ENCODE results near the gene CACNA1H.

The CACNA1H gene

DNA sequence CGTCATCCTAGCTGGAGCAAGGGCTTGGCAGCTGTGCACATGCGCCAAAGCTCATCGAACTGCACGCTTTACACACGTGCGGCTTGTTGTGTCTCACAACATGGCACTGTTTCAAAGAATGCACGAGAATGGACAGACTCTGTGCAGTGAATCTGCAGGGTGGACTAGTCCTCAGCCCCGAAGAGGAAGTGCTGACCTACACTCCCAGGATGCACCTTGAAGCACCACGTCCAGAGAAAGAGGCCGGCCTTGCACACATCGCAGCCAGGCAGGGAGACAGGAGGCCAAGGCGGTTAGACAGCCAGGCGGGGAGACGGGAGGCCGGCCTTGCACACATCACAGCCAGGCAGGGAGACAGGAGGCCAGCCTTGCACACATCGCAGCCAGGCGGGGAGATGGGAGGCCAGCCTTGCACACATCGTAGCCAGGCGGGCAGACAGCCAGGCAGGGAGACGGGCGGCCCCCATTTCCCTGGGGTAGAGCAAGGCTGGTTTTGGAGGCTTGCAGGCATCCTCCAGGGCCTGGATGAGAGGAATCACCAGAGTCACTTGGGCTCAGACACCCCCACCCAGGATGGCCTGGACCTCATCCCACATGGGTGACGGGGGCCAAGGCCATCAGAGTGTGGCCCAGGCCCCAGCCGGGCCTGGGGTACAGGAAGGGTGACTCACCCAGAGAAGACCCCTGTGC is 9.0 kb upstream of the CACNA1H start:
- DNase-seq = no peak

DNA sequence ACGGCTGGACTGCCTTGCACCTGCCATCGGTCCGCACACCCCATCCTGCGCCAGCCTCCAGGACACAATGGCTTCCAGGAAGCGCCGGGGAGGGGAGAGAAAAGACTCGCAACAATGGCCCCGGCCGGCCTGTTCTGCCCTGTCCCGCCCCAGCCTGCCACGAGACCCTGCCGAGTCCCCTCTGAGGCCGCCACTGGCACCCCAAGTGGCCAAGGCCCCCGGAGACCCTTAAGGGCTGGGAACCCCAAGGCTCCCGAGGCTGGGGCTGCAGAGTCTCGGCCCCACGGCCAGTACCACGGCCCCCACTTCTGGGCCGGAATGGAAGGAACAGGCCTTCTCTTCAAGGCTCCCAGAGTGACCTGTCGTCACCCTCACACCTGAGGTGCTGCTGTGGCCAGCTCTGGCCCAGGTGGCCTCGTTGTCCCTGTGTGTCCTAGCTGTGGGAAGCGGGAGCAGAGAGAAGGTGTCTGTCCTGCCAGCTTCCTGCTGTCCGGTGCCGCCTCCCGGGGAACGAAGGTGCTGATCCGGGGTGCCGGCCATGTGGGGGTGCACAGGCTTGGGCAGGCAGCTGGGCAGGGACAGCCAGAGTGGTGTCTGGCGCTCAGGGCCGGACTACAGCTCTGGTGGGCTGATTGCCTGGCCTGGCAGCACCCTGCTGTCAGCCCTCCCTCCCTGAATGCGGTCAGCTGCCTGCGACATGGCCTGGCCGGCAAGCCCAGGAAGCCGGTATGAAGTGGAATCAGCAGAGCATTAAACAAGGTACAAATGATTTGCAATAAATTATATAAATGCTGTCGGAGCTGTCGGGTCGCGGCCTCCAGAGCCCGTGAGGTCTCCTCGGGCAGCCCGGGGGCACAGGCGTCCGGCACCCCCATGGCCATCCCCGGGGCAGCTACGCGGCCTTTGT is 8.2 kb upstream of the CACNA1H start:
- no peak for DNase-seq

DNA sequence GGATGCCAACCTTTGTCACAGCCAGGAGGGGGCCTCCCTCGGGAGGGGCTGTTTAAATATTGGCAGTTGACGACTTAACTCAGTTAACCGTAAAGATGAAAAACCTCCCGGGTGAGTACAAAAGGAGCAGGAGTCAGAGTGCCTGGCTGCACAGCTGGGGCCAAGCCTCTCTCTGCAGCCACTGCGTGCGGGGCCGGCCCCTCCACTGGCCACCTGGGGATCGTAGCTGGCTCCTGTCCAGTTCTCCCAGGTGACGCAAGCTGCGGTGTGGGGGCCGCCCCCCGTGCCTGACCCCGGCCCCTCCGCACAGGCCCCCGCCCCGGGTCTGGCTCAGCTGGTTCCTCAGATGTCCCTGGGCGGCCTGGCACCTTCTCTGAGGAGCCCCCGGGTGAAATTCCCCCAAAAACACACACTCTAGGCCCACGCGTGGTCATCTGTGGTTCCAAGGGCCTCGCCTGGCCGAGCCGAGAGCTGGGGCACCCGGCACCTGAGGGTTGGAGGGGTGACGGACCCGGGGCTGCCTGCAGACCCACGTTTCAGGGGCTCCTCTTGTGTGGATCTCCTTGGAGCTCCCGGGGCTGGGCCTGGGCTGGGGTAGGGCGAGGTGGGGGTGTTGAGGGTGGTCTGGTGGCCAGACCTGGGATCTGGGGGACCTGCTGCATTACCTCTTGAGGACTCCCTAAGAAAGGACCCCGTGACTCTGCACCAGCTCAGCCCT is 7.4 kb upstream of the CACNA1H start:
- no peak for DNase-seq

DNA sequence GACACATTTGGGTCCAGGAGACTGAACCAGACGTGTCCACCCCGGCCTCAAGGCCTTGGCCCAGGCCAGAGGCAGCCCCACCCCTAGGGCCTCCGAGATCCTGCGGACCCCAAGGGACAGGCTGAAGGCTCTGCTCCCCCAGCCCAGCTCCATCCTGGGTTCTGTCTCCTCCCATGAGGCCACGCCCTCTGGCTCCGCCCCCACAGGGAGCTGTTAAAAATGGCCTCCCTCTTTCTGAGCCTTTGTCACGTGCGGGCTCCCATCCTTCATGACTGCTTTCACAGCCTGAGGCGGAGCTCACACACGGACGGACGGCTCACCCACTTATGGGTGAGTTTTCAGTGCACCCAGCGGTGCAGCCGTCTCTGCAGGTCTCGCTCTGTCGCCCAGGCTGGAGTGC is 6.5 kb upstream of the CACNA1H start:
- DNase-seq = no peak

DNA sequence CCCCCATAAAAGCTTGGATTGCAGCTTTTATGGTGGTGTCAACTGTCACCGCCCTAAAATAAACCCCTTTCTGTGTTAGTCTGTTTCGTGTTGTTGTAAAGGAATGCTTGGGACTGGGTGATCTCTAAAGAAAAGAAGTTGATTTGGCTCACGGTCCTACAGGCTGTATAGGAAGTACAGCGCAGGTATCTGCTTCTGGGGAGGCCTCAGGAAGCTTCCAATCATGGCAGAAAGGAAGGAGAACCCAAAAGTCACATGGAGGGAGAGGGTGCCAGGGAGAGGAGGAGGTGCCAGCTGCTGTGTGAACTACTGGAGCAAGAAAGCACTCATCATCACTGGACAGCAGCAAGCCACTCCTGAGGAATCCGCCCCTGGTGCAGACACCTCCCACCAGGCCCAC is 5.9 kb upstream of the CACNA1H start:
- no peak for DNase-seq

DNA sequence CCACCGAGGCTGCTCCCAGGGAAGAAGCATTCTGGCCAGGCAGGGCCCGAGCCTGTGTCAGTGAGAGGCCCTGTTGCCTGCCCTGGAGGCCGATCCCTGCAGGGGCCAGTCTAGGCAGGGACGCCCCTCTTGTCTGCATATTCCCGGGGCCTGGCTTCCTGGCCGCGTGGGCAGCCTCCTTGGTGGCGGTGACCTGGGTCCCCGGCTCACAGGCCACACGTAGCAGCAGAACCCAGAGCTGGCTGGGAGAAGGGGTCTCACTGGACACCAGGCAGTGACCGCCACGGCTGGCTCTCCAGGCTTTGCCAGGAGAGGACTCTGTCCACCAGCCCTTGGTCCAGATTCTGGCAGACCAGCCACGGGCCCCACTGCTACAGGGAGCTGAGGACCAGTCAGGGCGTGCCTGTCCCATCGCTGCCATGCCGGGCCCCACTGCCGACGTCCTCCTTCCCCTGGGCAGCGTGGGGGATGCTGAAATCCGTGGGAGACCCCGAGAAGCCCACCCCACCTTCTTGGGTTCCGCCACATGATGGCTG is 3.7 kb upstream of the CACNA1H start:
- no peak for DNase-seq

DNA sequence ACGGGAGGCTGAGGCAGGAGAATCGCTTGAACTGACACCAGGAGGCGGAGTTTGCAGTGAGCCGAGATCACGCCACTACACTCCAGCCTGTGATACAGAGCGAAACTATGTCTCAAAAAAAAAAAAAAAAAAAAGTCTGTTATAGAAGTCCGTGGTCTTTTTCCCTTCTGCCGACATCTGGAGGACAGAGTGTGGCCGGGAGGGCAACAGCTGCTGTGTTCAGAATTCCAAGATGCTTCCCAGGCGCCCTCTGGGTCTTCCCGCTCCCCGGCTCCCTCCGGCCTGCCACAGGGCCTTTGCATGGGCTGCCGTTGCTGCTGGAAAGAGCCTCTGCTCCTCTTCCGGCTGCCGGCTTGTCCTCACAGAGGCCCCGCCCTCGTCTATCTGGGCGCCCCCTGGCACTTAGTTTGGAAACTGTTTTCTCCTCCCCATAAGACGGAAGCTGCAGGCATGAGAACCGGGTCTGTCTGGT is 2.4 kb upstream of the CACNA1H start:
- no peak for DNase-seq

DNA sequence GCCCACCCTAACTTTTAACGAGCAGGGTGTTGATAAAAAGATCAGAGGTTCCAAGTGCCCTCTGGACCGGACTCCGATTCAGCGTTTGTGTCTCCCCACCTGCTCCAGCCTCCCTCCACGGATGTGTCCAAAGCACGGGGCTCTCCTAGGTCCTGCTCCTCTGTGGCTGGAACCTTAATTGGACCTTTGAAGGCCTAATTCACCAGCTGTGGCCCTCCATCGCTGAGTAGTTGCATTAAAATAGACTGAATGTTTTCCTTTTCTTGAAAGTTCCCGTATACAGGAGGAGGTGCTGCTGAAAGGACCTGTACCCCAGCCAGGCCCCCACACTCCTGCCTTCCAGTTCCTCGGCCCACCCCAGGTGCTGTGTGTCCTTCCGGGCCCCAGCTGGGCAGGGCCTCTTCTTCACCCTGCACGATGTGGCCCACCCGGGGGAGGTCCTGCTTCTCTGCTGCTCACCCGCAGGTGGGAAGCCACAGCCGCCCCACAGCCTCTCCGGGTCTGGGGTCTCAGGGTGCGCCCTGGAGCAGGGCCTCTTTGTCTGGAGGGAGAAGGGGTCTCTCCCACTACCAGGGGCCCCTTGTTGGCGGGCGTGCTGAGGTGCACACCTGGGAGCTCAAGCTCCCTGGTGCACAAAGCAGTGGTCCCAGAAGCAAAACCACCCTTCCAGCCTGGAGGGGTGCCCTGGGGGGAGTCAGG is 1.3 kb upstream of the CACNA1H start:
- DNase-seq = no peak

DNA sequence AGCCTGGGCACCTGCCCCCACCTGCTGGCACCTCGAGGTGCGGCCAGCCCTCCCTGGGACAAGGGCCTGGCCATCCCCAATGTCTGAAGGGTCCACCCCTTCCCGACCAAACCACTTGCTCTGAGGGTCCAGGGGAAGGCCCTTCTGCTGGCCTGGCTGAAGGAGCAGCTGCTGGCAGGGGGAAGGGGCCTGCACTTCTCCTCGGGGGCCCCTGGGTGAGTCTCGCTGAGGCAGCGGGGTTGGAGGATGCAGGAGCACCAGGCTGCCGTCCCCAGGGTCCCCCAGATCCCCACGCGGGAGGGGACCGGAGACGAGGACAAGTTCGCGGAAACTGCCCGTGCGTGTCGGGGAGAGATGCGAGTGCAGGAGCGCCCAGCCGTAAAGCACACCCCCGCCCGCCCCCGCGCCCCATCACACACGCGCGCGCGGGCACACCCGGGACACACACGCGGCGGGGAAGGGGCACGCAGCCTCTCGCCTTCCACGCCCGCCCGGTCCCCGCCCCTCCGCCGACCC is 725 bp upstream of the CACNA1H start:
- no peak for DNase-seq

DNA sequence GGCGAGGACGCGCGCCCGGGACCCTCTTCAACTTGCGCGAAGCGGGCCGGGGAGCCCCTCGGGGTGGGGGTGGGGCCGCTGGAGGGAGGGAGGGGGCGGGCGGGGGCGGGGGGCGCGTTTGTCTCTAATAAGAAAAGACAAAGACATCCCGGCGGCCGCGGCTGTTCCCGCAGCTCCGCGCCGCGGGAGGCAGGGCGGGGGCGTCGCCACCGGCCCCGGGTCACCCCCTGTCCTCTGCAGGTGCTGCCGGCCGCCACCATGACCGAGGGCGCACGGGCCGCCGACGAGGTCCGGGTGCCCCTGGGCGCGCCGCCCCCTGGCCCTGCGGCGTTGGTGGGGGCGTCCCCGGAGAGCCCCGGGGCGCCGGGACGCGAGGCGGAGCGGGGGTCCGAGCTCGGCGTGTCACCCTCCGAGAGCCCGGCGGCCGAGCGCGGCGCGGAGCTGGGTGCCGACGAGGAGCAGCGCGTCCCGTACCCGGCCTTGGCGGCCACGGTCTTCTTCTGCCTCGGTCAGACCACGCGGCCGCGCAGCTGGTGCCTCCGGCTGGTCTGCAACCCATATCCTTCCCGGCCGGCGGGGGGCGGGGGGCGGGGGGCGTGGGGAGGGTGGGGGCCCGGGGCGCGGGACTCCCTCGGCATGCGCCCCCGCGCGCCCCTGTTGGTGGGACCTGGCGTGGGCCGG is 714 bp downstream of the CACNA1H start:
- no peak for DNase-seq

DNA sequence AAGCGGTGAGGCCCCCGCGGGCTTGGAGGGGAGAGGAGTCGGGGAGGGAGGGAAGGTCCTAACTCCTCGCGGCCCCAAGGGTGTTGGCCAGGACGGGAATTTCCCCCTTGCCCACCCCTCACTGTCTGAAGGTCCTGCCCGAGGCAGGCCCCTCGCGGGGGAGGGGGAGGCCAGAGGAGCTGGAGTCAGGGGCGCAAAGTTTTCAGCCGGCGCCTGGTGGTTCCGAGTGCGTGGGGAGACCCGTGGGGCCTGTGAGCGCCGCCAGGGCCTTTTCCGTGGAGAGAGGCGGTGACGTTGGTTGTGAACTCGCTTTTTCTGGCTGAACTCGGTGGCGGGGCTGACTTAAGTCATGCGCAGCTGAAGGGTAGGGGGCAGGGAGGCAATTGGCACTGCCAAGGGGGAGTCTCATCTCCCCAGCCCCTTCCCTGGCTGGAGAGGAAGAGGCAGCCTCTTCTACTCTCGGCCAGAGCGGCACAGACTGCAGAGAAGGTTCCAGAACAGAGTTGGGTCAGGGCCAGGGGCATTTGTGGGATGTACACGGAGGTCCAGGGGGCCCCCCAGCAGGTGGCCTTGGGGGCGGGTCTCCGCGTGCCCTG is 1.5 kb downstream of the CACNA1H start:
- DNase-seq = no peak

DNA sequence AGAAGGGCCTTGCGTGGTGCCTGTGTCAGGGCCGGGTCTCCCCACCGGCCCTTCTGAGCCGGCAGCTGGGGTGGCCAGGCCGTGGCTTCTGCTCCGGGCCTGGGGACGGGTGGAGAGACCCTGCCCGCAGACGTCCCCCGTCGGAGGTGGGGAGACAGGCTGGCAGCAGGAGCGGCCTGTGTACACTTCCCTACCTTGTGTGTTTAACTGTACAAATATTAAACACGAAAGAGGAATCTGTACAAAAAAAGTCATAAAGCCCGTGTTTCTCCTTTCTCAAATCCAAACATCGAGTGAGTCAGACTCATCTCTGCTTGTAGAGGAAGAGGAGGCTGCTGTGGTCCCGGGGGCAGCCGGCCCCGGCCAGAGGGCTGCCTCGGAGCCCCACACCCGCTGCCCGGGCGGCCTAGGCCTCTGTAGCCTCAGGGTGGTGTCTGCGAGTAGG is 2.0 kb downstream of the CACNA1H start:
- DNase-seq = no peak

DNA sequence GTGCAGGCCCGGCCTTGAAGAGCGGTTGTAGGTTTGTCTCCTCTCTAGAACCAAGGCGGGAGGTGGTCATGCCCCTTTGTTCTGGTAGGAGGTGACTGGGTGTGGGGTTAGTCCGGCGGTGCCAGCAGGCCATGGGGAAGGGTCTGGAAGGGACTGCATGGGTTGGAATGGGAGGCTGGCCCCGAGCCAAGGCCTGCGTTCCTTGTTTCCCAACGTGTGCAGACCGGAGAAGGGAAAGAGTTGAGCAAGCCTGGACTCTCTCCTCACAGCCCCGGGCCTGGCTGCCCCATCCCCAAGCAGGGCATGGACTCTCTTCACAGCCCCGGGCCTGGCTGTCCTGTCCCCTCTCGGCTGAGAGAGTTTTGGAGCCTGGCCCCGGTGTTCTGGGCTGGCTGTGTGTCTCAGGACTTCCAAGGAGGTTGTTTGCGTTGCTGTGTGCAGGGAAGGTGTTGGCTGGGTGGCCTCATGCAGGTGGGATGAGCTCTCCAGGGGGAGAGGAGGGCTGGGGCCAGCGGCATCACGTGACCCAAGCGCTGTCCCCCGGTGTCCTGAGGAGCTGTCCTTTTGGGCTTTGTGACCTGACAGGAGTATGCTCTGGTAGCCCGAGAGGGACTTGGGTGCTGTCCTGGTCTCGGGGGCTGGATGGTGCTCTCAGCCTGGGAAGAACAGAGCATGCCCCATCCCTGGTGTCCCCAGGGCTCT is 2.6 kb downstream of the CACNA1H start:
- no peak for DNase-seq

DNA sequence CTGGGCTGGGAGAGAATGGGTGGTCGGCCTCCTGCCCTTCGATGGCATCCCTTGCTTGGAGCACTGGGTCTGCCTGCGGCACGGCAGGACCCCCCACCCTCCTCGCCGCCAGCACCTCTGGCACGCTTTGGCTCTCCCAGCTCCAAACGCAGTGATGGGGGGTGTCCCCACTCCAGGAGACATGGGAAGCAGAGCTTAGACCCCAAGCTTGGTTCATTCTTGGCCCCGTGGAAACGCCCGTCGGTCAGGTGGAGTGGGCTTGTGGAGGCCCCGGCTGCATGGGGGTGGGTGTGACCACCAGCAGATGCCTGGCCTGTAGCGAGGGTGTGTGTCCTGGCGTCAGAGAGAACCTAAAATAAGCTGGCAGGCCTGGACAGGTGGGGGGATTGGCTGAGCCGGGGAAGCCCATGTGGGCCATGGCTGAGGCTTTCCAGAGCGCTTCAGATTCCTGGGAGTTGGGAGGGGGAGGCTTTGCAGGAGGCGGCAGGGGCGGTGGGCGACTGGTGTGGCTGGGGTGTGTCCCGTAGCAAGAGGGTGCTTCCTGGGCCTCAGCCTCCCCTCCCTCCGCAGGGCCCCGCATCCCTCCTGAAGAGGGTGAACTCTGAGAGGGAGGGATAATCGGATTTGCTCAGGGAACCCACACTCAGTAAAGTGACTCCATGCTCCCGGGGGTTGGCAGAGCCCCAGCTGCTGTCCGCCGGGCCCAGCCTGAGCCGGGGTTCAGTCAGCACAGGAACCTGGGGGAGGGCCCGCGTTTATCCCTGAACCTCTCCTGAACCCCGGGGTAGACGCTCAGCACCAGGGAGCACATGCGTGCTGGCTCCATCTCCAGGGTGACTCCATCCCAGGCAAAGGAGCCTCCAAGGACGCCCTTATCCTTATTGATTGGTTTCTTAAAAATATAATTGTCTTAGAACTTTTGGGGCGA is 3.4 kb downstream of the CACNA1H start:
- DNase-seq = no peak

DNA sequence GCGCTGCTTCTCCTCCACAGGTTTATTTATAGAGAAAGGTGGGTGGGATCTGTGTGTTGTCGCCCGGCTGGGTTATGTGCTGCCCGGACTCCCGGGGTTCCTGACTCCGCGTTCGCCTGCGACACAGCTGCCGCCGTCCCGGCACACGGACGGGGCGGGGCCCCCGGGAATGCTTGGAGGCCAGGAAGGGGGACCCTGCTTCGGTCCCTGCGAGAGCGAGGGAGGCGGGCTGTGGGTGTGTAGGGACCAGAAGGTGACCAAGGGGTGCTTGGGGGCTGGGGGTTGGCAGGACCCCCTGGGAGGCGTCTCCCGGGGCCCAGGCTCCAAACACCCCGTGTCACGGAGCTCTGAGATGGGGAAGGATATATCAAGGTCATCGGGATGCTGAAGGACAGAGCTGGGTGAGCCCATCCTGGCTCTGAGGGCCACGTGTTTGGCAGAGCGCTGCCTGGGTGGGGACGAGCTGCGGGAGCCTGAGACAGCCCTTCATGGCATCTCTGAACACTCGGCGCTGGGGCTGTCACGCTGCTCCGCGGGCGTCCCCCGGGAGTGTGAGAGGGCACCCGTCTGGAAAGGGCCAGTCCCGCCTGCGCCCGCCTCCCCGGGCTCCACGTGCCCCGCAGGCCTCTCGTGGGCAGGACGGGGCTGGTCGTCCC is 4.2 kb downstream of the CACNA1H start:
- no peak for DNase-seq

DNA sequence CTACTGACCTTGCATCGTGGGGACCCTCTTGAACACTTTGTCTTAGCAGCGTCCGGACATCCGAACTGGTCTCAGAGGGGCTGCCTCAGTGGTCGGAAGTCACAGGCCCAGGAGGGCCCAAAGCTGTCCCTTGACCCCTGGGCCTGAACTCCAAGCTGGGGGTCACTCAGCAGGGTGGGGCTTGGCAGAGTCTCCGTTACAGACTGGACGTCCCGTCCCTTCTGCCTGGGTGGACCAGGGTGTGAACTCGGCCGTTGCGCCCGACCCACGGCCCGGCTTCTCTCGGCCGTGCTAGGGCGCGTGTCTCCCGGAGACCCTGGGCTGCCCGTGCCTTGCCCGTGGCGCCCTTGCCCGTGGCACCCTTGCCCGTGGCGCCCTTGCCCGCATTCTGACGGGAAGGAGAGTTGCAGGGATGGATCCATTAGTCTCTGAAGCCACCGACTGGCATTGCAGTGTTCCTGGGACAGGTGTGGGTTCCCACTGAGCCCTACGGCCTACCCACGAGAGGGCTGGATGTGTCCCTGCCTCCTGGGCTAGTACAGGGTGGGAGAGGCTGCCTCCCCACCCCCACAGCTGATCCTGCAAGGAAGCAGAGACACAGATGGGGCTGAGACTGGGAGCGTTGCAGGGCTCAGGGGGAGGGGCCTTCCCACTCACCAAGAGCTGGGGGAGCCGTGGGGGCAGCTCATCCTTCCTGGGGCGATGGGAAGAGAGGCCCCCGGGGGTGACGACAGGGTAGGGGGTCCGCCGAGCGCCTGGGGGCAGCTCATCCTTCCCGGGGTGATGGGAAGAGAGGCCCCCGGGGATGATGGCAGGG is 4.9 kb downstream of the CACNA1H start:
- no peak for DNase-seq

DNA sequence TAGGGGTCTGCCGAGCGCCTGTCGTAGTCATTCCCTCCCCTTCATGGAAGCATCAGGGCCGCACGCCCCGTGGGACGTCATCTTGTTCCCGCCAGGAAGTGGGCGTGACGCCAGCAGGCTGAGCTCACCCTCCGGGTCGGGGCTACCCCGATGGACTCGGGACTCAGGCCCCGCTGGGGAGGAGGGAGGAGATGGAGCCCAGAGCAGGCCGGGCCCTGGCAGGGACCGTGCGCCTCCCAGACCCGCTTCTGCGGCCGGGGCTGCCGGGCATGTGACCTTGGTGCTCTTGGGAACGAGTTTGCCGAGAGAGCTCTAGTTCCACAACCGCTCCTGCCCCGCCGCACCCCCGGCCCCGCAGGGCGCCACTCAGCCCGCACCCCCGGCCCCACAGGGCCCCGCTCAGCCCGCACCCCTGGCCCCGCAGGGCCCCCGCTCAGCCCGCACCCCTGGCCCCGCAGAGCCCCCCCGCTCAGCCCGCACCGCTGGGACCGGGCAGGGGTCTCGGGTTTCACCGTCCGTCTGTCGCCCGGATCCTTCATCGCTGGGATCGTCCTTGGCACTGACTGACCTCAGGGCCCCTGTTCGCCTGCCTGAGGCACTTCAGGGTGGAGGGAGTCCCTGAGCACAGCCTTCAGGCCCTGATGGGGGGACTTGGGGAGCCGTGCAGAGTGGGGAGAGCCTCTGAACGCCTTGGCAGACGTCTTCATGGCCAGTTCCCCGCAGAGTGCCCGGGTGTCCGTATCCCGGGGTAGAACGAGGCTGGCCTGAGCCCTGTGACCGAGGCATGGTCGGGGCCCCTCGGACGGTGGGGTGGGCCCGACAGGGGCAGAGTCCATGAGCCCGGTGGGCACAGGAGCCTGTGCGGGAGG is 5.8 kb downstream of the CACNA1H start:
- DNase-seq = no peak
